Uterus (tissue), 4 donors: ENCODE data around the gene L1CAM. TPM values are rescaled to one million over a fixed set of nuclear protein-coding genes. Genes with fewer than 3 reads are reported as not detected.

Experiments
- DNase-seq, 2 donors: peaks; one replicate each; pipeline ENCODE4 v3.0.0-alpha.2; 2019 to 2020
- H3K27ac ChIP-seq, 2 donors: fragments of 200-600 bp; sonication (generic); 1 replicate in 1 of 2; 2 replicates in 1 of 2; pipeline ENCODE4 v1.5.1; 2016 to 2018
- H3K27me3 ChIP-seq, 2 donors: fragments of 200-600 bp; sonication (generic); one replicate each; pipeline ENCODE4 v1.5.1; 2018 to 2019; ENCODE audit warnings: control low read depth in 1 of 2
- H3K36me3 ChIP-seq, 2 donors: fragments of 200-600 bp; sonication (generic); one replicate each; pipeline ENCODE4 v1.5.1; 2019; ENCODE audit warnings: control low read depth in 1 of 2
- H3K4me1 ChIP-seq, 2 donors: fragments of 200-600 bp; sonication (generic); one replicate each; pipeline ENCODE4 v1.5.1; 2018 to 2019; ENCODE audit warnings: control low read depth in 1 of 2
- H3K4me3 ChIP-seq, 2 donors: fragments of 200-600 bp; sonication (generic); 1 replicate in 1 of 2; 2 replicates in 1 of 2; pipeline ENCODE4 v1.5.1; 2018 to 2019; ENCODE audit warnings: mild to moderate bottlenecking in 1 of 2
- H3K9me3 ChIP-seq, 2 donors: fragments of 200-600 bp; sonication (generic); one replicate each; pipeline ENCODE4 v1.5.1; 2019; ENCODE audit warnings: control low read depth in 1 of 2
- CTCF ChIP-seq, 4 experiments: fragments of 200-600 bp in 2 of 4; fragments of 450-650 bp in 2 of 4; sonication (generic) in 2 of 4; IDR thresholded peaks; one replicate each; pipeline ENCODE4 v1.5.1; 2016 to 2019; ENCODE audit warnings: antibody characterized with exemption in 4 of 4, mild to moderate bottlenecking in 2 of 4, moderate library complexity in 1 of 4
- POLR2A ChIP-seq, 2 donors: fragments of 450-650 bp; IDR thresholded peaks; one replicate each; pipeline ENCODE4 v1.6.1; 2016; ENCODE audit warnings: antibody characterized with exemption in 2 of 2, mild to moderate bottlenecking in 1 of 2, moderate library complexity in 1 of 2
- intact Hi-C: fragments of 100-400 bp; cut with DNase I; formaldehyde crosslinking; loops from one replicate; pipeline ENCODE4 v1.15.1; 2023; ENCODE audit warnings: low total_unique reads
- total RNA-seq, 4 donors: library from RNA; depleted of rRNA in 3 of 4; stranded (reverse); fragments of >200 nt in 3 of 4; gene quantifications; one replicate each; pipeline versions ENCODE4 v1.1.0 to v1.2.4, GENCODE V29; 2014 to 2023
- donor health status: DM: yes; HTN: yes; CAD: no.

Gene L1CAM
- 1 to 10 TPM in 2 of 4 donors, under 1 TPM in 1, not detected in 1; 0.26 to 5.1 (median 2.8) TPM for total RNA-seq

DNA sequence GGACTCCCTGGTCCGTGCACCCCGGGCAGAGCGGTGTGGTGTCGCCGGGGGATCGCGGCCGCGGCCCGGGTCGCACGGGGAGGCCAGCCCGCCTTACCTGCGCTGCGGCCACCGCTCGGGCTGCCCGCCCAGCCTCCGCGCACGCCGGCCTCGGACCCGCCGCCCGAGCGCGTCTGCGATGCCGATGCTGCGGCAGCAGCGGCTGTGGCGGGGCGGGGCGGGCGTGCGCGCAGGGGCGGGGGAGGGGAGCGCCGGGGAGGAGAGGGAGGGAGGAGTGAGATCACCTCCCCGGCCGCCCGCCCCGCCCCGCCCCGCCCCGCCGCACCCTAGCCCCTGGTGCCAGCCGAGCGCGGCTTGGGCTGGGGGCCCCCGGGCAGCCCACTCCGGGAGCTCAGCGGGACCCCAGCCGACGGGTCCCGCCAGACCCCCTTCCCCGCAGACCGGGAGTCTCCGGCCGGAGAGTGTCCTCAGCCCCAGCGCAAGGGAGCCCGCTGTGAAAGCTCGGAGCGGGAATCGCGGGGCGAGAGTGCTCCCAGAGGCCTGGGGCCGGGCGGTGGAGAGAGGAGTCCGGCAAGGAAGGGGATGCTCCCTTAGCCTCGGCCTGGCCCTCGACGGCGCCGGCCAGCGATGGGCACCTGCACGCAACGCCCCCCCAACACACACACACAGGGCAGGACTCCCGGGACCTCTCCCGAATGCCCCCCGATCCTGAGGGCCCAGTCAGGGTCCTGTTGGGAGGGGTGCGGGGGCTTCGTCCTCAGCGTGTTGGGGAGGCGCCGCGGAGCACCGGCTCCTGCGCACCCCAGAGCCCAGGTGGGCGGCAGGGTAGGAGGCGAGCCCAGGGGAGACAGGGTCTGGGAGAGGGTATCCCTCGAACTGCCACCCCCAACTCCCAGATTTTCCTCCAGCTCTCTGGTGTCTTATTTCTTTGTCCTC lies at the start of gene L1CAM:
L1CAM (minus strand) TSS at position 206 of the 936 bp plus-strand sequence. CDS start 10,337 bp downstream, outside the sequence.
- Histone ChIP-seq H3K4me1 (peaks cover 0 to 4% of the 10 kb centered on the region in 2 donors), H3K27ac (no peak within 1 kb of the TSS), H3K9me3 (no peaks in the 10 kb centered on the region), H3K4me3 (peak within 1 kb of the TSS in 1 of 2 donors; percentile 21), H3K27me3 (peaks cover 0 to 31% of the 10 kb centered on the region in 2 donors), H3K36me3 (no peaks in the 10 kb centered on the region)
- TF ChIP-seq POLR2A (IDR thresholded peaks at IDR 0.05) (no peak), CTCF (IDR thresholded peaks at IDR 0.05) (no peak)
- intact Hi-C loops = no loop called here
- DNase-seq = no peak

DNA sequence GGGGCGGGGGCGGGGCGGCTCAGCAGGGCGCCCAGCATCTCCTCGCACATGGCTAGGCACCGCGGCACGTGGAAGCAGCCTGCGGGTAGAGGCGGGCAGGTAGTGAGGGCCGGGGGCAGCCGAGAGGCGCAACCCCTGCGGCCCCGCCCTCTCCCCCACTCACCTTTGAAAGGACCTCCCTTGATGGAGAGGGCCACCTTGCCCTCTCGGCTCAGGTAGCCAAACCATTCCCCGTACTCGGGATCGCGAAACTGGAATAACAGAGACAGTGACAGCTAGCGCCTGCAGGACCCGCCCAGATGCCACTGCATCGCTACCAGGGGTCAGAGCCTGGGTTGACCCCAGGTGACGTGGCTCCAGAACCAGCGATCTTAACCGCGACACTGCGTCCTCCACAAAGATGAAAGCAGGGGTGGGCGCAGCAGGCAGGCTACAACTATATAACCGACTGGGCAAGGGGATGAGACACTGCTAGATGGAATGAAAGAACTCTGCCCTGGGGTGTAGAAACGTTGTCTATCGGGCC lies 49.4 kb upstream of the L1CAM start:
- no peak for TF ChIP-seq CTCF (IDR thresholded peaks at IDR 0.05)
- TF ChIP-seq POLR2A (IDR thresholded peaks at IDR 0.05) = no peak
- intact Hi-C loops = no loop called here
- Histone ChIP-seq H3K4me3 (peak overlapping the region; percentile 21 to 44), H3K9me3 (no peaks in the 10 kb centered on the region), H3K27me3 (no peaks in the 10 kb centered on the region), H3K36me3 (no peaks in the 10 kb centered on the region), H3K27ac (peak overlapping the region in 1 of 2 donors; percentile 65), H3K4me1 (peaks cover 0 to 5% of the 10 kb centered on the region in 2 donors)
- no peak for DNase-seq

- TF ChIP-seq POLR2A (IDR thresholded peaks at IDR 0.05) (peak in 1 of 2 donors; percentile 55), CTCF (IDR thresholded peaks at IDR 0.05) (no peak)
- peak within 1 kb of the TSS in 1 of 2 donors; percentile 65 for H3K27ac ChIP-seq
- H3K4me3 ChIP-seq = peak within 1 kb of the TSS; percentile 31 to 82
- H3K4me1 ChIP-seq = peaks cover 0 to 5% of the 10 kb centered on the region in 2 donors
- no peaks in the 10 kb centered on the region for H3K9me3 ChIP-seq
- intact Hi-C loops = no loop called here
- H3K27me3 ChIP-seq = no peaks in the 10 kb centered on the region
- peak; percentile 66 to 78 for DNase-seq
- no peaks in the 10 kb centered on the region for H3K36me3 ChIP-seq
Measured at GRCh38 chrX:153934762-153935325, 48.9 kb upstream of the L1CAM start, which contains the start of gene NAA10. NAA10 (minus strand) TSS chrX:153935037; CDS start chrX:153934904, 133 bp downstream.

DNA sequence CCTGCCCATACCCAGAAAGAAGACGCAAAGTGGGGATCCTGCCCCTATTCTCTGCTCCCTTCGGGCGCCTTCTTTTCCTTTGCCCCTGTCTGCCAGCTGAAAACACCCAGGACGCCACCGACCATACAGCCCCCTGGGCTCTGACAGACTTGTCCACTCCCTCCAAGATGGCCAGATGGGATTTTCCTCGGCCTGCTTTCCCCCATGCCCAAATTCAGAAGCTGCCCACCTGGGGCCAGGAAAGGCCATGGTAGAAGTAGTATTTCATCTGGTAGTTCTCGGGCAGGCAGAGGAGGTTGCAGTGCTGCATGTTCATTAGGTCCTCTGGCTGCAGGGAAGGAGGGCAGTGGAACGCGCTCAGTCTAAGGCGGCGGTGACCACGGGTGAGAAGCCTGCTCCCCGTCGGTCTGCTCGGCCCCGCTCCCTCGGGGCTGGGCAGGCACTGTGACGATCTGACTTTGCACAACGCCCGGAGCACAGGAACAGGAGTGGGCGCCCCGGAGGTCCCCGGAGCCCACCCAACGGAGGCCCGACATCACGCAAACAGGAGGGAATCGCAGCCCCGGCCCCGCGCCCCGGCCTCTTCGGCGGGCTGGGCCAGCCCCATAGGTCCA lies 48.3 kb upstream of the L1CAM start:
- intact Hi-C loops = no loop called here
- DNase-seq = no peak
- H3K4me1 ChIP-seq = peaks cover 0 to 5% of the 10 kb centered on the region in 2 donors
- H3K4me3 ChIP-seq = peak overlapping the region; percentile 31 to 82
- H3K27me3 ChIP-seq = no peaks in the 10 kb centered on the region
- TF ChIP-seq POLR2A (IDR thresholded peaks at IDR 0.05) = no peak
- TF ChIP-seq CTCF (IDR thresholded peaks at IDR 0.05) = no peak
- H3K27ac ChIP-seq = peak overlapping the region in 1 of 2 donors; percentile 47
- no peaks in the 10 kb centered on the region for H3K9me3 ChIP-seq
- H3K36me3 ChIP-seq = no peaks in the 10 kb centered on the region
